HuH-7 (cell line): Measurements from ENCODE around the gene KLHL26.
"Not testable (repeated sequence)": the region's sequence is repeated elsewhere in the genome, so short reads cannot be mapped to it uniquely, and the experiment has no call there.

ENCODE experiments used
- DNase-seq: peaks from one replicate; pipeline ENCODE4 v3.0.0; 2011; ENCODE audit warnings: low spot score

The KLHL26 gene

GRCh38 chr19:18666317-18666716 lies 29.5 kb downstream of the KLHL26 start:
- no peak for DNase-seq

- DNase-seq = no peak
Observed at GRCh38 chr19:18666784-18667183, 30.0 kb downstream of the KLHL26 start.

GRCh38 chr19:18667531-18668251 lies 30.9 kb downstream of the KLHL26 start:
- no peak for DNase-seq

- DNase-seq = no peak
Observed at GRCh38 chr19:18668252-18668631, 31.4 kb downstream of the KLHL26 start.

DNA sequence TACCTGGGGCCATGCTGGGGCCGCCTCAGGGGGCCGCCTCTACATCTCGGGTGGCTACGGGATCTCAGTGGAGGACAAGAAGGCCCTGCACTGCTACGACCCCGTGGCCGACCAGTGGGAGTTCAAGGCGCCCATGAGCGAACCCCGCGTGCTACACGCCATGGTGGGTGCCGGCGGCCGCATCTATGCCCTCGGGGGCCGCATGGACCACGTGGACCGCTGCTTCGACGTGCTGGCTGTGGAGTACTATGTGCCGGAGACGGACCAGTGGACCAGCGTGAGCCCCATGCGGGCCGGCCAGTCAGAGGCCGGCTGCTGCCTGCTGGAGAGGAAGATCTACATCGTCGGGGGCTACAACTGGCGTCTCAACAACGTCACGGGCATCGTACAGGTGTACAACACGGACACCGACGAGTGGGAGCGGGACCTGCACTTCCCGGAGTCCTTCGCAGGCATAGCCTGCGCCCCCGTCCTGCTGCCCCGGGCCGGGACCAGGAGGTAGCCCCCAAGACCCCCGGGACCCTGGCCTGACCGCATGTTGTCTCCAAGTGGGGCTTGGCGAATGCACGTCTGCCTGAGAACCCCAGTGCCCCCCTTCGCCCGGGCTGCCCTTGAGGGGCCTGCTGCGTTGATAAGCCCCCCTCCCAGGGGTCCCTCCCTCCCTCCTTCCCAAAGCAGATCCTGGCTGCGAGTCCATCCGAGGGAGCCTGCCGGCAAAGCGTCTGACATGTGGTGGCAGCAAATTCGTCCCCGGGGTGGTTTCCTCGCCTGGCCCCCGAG lies 32.1 kb downstream of the KLHL26 start:
- DNase-seq = no peak

GRCh38 chr19:18669524-18669817 lies 32.6 kb downstream of the KLHL26 start:
- no peak for DNase-seq

DNA sequence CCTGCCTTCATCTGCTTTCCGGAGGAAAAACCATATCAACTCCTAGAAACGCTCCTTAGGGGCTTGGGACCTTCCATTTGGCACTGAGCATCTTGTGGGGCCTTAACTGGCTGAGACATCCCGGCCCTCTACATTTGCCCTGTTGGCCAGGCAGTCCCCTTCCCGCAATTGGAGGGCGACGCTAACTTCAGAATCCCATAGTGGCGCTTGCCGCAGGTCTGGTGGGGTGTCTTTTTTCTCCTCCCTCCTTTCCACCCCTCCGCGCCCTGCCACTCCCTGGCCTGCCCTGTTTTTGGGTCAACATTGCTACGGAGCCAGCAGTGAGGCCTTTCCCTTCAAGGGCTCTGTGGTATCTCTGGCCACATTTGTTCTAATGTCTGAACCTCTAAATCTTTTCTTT lies 33.1 kb downstream of the KLHL26 start:
- no peak for DNase-seq

DNA sequence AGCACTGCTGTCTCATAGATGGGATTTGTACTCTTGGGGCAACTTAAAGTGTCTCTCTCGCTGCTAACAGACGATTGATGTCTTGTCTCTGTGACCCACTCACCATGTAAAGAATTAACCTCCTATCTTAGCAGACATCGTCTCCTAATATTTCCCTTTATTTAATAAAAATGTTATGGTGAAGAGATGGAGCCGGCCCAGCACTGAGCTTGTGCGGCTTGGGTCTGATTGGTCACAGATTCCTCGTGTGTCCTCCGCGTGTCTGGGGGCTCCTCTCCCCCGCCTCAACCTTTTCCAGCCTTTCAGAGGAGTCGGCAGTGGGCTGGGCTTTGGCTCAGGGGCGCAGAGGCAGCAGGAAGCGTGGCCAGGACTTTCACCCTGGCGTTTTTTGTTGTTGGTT lies 33.5 kb downstream of the KLHL26 start:
- DNase-seq = no peak

DNA sequence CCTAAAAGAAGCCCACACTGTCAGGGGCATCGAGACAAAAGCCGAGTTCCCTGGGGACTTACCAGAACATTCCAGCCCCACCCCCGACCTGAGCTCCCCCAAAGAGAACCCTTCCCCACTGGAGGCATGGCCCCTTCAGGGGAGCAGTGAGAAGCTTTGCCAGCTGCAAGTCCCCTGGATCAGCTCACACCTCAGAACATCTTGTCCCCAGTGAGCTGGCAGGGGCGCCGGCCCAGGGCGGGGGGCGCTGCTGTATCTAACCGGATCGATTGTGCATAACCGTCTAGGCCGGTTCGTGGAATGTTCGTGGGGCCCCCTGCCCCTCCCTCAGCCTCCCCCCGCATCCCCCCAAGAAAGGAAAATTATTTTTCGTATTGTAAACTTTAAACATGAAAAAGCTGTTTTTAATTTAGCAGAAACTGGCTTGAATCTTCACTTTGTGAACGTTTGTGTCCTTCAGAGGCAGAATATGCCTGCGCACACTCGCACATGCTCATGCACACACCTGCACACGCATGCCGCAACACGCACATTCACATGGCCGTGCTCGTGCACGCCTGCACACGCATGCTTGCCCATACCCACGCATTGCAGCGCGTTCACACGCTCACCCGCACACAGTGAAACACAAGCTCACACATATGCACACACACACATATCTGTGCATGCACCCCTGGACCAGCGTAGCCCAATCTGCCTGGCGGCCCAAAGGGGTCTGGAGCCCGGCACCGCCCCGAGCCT lies 34.6 kb downstream of the KLHL26 start:
- no peak for DNase-seq

DNA sequence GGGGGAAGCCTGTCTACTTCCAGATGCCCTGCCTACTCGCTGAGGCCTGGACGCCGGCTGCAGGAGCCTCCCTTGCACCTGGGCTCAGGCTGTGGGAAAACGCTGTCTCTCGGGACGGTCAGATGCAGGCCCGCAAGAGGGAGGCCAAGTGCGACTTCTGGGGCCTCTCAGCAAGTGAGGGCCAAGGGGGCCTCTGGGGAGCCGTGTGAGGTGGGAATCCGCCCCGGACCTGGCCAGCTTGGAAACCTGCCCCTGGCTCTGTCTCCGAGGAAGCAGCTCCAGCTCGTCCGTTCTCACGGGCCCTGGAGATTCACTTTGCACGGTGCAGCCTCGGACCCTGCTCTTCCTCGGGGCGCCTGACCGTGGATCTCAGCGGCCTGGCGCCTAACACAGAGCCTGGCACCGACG lies 35.2 kb downstream of the KLHL26 start:
- no peak for DNase-seq

- no peak for DNase-seq
Observed at GRCh38 chr19:18672606-18673337, 35.9 kb downstream of the KLHL26 start.

DNA sequence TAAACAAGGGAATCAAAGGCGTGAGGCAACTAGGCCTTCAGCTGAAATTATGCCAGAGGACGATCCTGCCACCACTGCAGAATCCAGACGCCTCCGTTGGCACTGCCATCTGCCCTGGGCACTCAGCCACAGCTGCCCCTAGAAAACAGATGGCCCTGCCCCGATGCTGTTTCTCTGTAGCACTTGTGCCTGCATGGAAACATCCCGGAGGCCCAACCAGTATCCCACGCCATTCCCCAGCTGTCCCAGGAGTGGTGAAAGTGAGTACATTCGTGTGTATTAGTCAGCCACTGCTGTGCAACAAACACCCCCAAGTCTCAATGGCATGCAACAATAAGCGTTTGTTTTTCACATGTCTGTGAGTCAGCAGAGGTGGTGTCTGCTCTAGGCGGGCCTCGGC lies 37.8 kb downstream of the KLHL26 start:
- DNase-seq = no peak

- DNase-seq = no peak
Observed at GRCh38 chr19:18675779-18676178, 39.0 kb downstream of the KLHL26 start.

GRCh38 chr19:18676692-18677091 lies 39.9 kb downstream of the KLHL26 start:
- no peak for DNase-seq

GRCh38 chr19:18677156-18677555 lies 40.3 kb downstream of the KLHL26 start:
- DNase-seq = no peak

- not testable (repeated sequence) for DNase-seq
Observed at GRCh38 chr19:18680148-18680547, 43.3 kb downstream of the KLHL26 start.

DNA sequence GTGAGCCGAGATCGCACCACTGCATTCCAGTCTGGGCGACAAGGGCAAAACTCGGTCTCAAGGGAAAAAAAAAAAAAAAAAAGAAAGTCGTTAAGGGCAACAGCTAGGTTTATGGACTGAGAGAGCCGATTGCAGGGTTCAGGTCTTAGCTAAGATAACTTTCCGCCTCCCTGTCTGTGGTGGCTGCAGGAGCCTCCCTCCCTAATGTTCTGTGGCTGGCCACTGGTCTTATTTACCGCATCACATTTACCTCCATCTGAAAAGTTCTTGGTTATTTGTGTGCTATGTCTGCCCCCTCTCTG lies 45.9 kb downstream of the KLHL26 start:
- no peak for DNase-seq

- peak; percentile 98 for DNase-seq
Observed at GRCh38 chr19:18683109-18683957, 46.5 kb downstream of the KLHL26 start, which contains the start of gene CRTC1. Gene CRTC1, plus strand, starts transcription at chr19:18683680. Its CDS starts 23 bp downstream, at chr19:18683703.

GRCh38 chr19:18683958-18684641 lies 47.3 kb downstream of the KLHL26 start:
- no peak for DNase-seq

GRCh38 chr19:18684642-18684993 lies 47.8 kb downstream of the KLHL26 start:
- no peak for DNase-seq

GRCh38 chr19:18685597-18686190 lies 48.9 kb downstream of the KLHL26 start:
- DNase-seq = no peak
